ENCODE measurements around the gene ZNF502. TPM values are rescaled to one million over a fixed set of nuclear protein-coding genes. Genes with fewer than 3 reads are reported as not detected.
A peak's percentile ranks its signal among the peaks of the same experiment; 100 is the strongest.
"Not testable (repeated sequence)": the region's sequence is repeated elsewhere in the genome, so short reads cannot be mapped to it uniquely, and the experiment has no call there.

Gene ZNF502
- 1.6 TPM for total RNA-seq

- peak within 1 kb of the TSS; percentile 54 for H3K4me3 ChIP-seq (ENCODE audit: low read length)
- H3K9me3 ChIP-seq (ENCODE audit: low read depth, low read length): peaks cover 32% of the 10 kb centered on the region
Observed at GRCh38 chr3:44712455-44713075, at the start of gene ZNF502. ZNF502 (plus strand) TSS chr3:44712660; CDS start chr3:44720262, 7,602 bp downstream.

GRCh38 chr3:44665173-44665572, 47.3 kb upstream of the ZNF502 start:
- no peak overlapping the region for H3K4me3 ChIP-seq (ENCODE audit: low read length)

More at GRCh38 chr3:44712455-44713075, at the start of gene ZNF502:
- no peaks in the 10 kb centered on the region for H3K27me3 ChIP-seq (ENCODE audit: insufficient read depth, low read length)
- H3K4me1 ChIP-seq (ENCODE audit: insufficient read depth, low read length): peaks cover 5% of the 10 kb centered on the region

GRCh38 chr3:44666346-44666745, 46.1 kb upstream of the ZNF502 start:
- Histone ChIP-seq H3K4me3 (ENCODE audit: low read length) (no peak overlapping the region), H3K4me1 (ENCODE audit: insufficient read depth, low read length) (no peaks in the 10 kb centered on the region), H3K9me3 (ENCODE audit: low read depth, low read length) (peaks cover 5% of the 10 kb centered on the region), H3K27me3 (ENCODE audit: insufficient read depth, low read length) (no peaks in the 10 kb centered on the region)

More at GRCh38 chr3:44665173-44665572, 47.3 kb upstream of the ZNF502 start:
- Histone ChIP-seq H3K27me3 (ENCODE audit: insufficient read depth, low read length) (no peaks in the 10 kb centered on the region), H3K4me1 (ENCODE audit: insufficient read depth, low read length) (no peaks in the 10 kb centered on the region), H3K9me3 (ENCODE audit: low read depth, low read length) (peaks cover 10% of the 10 kb centered on the region)

GRCh38 chr3:44669760-44670159, 42.7 kb upstream of the ZNF502 start:
- Histone ChIP-seq H3K27me3 (ENCODE audit: insufficient read depth, low read length) (no peaks in the 10 kb centered on the region), H3K4me3 (ENCODE audit: low read length) (no peak overlapping the region), H3K4me1 (ENCODE audit: insufficient read depth, low read length) (no peaks in the 10 kb centered on the region), H3K9me3 (ENCODE audit: low read depth, low read length) (peaks cover 5% of the 10 kb centered on the region)

GRCh38 chr3:44673466-44673865, 39.0 kb upstream of the ZNF502 start:
- not testable (repeated sequence) for H3K4me3 ChIP-seq (ENCODE audit: low read length); H3K9me3 ChIP-seq (ENCODE audit: low read depth, low read length); H3K4me1 ChIP-seq (ENCODE audit: insufficient read depth, low read length); H3K27me3 ChIP-seq (ENCODE audit: insufficient read depth, low read length)

GRCh38 chr3:44674211-44674610, 38.2 kb upstream of the ZNF502 start:
- Histone ChIP-seq H3K4me3 (ENCODE audit: low read length) (no peak overlapping the region), H3K4me1 (ENCODE audit: insufficient read depth, low read length) (no peaks in the 10 kb centered on the region), H3K27me3 (ENCODE audit: insufficient read depth, low read length) (no peaks in the 10 kb centered on the region), H3K9me3 (ENCODE audit: low read depth, low read length) (no peaks in the 10 kb centered on the region)

GRCh38 chr3:44678480-44679116, 33.9 kb upstream of the ZNF502 start:
- peaks cover 12% of the 10 kb centered on the region for H3K9me3 ChIP-seq (ENCODE audit: low read depth, low read length)
- no peak overlapping the region for H3K4me3 ChIP-seq (ENCODE audit: low read length)
- H3K4me1 ChIP-seq (ENCODE audit: insufficient read depth, low read length): no peaks in the 10 kb centered on the region

GRCh38 chr3:44680921-44681455, 31.5 kb upstream of the ZNF502 start:
- H3K27me3 ChIP-seq (ENCODE audit: insufficient read depth, low read length): no peaks in the 10 kb centered on the region
- H3K4me1 ChIP-seq (ENCODE audit: insufficient read depth, low read length): peaks cover 10% of the 10 kb centered on the region
- H3K9me3 ChIP-seq (ENCODE audit: low read depth, low read length): peaks cover 16% of the 10 kb centered on the region
- no peak overlapping the region for H3K4me3 ChIP-seq (ENCODE audit: low read length)

More at GRCh38 chr3:44678480-44679116, 33.9 kb upstream of the ZNF502 start:
- no peaks in the 10 kb centered on the region for H3K27me3 ChIP-seq (ENCODE audit: insufficient read depth, low read length)

- Histone ChIP-seq H3K4me3 (ENCODE audit: low read length) (no peak overlapping the region), H3K27me3 (ENCODE audit: insufficient read depth, low read length) (no peaks in the 10 kb centered on the region), H3K9me3 (ENCODE audit: low read depth, low read length) (peaks cover 16% of the 10 kb centered on the region), H3K4me1 (ENCODE audit: insufficient read depth, low read length) (peaks cover 10% of the 10 kb centered on the region)
Observed at GRCh38 chr3:44682182-44682896, 30.1 kb upstream of the ZNF502 start.

GRCh38 chr3:44685128-44685800, 27.2 kb upstream of the ZNF502 start:
- peaks cover 15% of the 10 kb centered on the region for H3K27me3 ChIP-seq (ENCODE audit: insufficient read depth, low read length)
- H3K9me3 ChIP-seq (ENCODE audit: low read depth, low read length): peaks cover 16% of the 10 kb centered on the region
- H3K4me3 ChIP-seq (ENCODE audit: low read length): peak overlapping the region; percentile 52

GRCh38 chr3:44687898-44688297, 24.6 kb upstream of the ZNF502 start:
- Histone ChIP-seq H3K4me3 (ENCODE audit: low read length) (no peak overlapping the region), H3K27me3 (ENCODE audit: insufficient read depth, low read length) (peaks cover 25% of the 10 kb centered on the region), H3K9me3 (ENCODE audit: low read depth, low read length) (peaks cover 11% of the 10 kb centered on the region), H3K4me1 (ENCODE audit: insufficient read depth, low read length) (peaks cover 10% of the 10 kb centered on the region)

More at GRCh38 chr3:44685128-44685800, 27.2 kb upstream of the ZNF502 start:
- H3K4me1 ChIP-seq (ENCODE audit: insufficient read depth, low read length): peaks cover 10% of the 10 kb centered on the region

- no peak overlapping the region for H3K4me3 ChIP-seq (ENCODE audit: low read length)
- no peaks in the 10 kb centered on the region for H3K4me1 ChIP-seq (ENCODE audit: insufficient read depth, low read length)
- H3K27me3 ChIP-seq (ENCODE audit: insufficient read depth, low read length): no peaks in the 10 kb centered on the region
- peaks cover 89% of the 10 kb centered on the region for H3K9me3 ChIP-seq (ENCODE audit: low read depth, low read length)
Observed at GRCh38 chr3:44721231-44722102, 9.0 kb downstream of the ZNF502 start.

- H3K4me1 ChIP-seq (ENCODE audit: insufficient read depth, low read length): no peaks in the 10 kb centered on the region
- H3K27me3 ChIP-seq (ENCODE audit: insufficient read depth, low read length): no peaks in the 10 kb centered on the region
- H3K9me3 ChIP-seq (ENCODE audit: low read depth, low read length): peaks cover 83% of the 10 kb centered on the region
- H3K4me3 ChIP-seq (ENCODE audit: low read length): no peak overlapping the region
Observed at GRCh38 chr3:44722103-44722401, 9.6 kb downstream of the ZNF502 start.

GRCh38 chr3:44729384-44729910, 17.0 kb downstream of the ZNF502 start, which contains the start of gene ZNF501:
ZNF501 (plus strand) TSS chr3:44729635; CDS start chr3:44734422, 4,787 bp downstream.
- Histone ChIP-seq H3K4me3 (ENCODE audit: low read length) (peak within 1 kb of the TSS; percentile 53), H3K27me3 (ENCODE audit: insufficient read depth, low read length) (no peaks in the 10 kb centered on the region), H3K4me1 (ENCODE audit: insufficient read depth, low read length) (no peaks in the 10 kb centered on the region), H3K9me3 (ENCODE audit: low read depth, low read length) (peaks cover 53% of the 10 kb centered on the region)
